Ovary (tissue), 3 donors: ENCODE measurements around the gene ANKDD1A.

Experiments
- CTCF ChIP-seq, 3 donors: fragments of 450-650 bp in 2 of 3; fragments of 200-600 bp in 1 of 3; IDR thresholded peaks; one replicate each; pipeline versions ENCODE4 v1.5.1 to v1.8.0; 2016 to 2022; ENCODE audit warnings: antibody characterized with exemption in 3 of 3, mild to moderate bottlenecking in 1 of 3
- EP300 ChIP-seq: sonication (generic); formaldehyde crosslinking; IDR thresholded peaks from one replicate; pipeline ENCODE4 v1.6.1; 2017; ENCODE audit warnings: antibody characterized with exemption
- POLR2A ChIP-seq: fragments of 450-650 bp; IDR thresholded peaks from one replicate; pipeline ENCODE4 v1.6.1; 2017; ENCODE audit warnings: antibody characterized with exemption, mild to moderate bottlenecking, moderate library complexity
- donor health status: DM: no; HTN: no; CAD: no.

- TF ChIP-seq CTCF (IDR thresholded peaks at IDR 0.05) (no peak), POLR2A (no peak), EP300 (no peak)
Observed at GRCh38 chr15:64901914-64902313, 9.8 kb upstream of the ANKDD1A start.
